AG09319 (cell line): ENCODE data around the gene PTDSS2.

Experiments
- DNase-seq: peaks from one replicate; pipeline ENCODE4 v3.0.0-alpha.2; 2010; ENCODE audit warnings: low read depth; ENCODE audit errors: extremely low read depth
- TF ChIP-seq, protein P1 (sequence below): IDR thresholded peaks from 2 replicates; pipeline ENCODE4 v1.5.1; 2011; ENCODE audit warnings: low read depth, mild to moderate bottlenecking, inconsistent platforms, low read length, moderate library complexity

PTDSS2 gene

DNA sequence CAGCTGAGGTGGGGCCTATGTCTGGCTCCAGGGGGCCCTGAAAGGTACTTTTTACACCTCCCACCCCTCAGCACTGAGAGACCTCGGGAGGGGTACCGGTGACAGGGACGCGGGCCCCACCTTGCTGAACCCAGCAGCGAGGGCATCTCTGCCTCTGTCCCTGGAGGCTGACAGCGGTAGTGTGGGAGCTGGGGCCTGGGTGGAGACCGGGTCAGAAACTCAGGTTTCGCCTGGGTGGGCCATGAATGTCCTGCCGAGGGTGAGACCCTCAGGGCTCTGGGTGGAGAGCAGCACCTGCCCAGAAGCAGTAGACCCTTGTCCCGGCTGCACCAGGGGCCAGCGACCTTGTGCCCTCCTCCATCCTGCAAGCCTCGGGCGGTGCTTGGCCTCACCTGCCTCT lies 22.2 kb downstream of the PTDSS2 start:
- TF ChIP-seq, protein P1, sequence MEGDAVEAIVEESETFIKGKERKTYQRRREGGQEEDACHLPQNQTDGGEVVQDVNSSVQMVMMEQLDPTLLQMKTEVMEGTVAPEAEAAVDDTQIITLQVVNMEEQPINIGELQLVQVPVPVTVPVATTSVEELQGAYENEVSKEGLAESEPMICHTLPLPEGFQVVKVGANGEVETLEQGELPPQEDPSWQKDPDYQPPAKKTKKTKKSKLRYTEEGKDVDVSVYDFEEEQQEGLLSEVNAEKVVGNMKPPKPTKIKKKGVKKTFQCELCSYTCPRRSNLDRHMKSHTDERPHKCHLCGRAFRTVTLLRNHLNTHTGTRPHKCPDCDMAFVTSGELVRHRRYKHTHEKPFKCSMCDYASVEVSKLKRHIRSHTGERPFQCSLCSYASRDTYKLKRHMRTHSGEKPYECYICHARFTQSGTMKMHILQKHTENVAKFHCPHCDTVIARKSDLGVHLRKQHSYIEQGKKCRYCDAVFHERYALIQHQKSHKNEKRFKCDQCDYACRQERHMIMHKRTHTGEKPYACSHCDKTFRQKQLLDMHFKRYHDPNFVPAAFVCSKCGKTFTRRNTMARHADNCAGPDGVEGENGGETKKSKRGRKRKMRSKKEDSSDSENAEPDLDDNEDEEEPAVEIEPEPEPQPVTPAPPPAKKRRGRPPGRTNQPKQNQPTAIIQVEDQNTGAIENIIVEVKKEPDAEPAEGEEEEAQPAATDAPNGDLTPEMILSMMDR = no peak
- DNase-seq = no peak

GRCh38 chr11:472816-473215 lies 22.7 kb downstream of the PTDSS2 start:
- TF ChIP-seq, protein P1 = no peak
- no peak for DNase-seq

DNA sequence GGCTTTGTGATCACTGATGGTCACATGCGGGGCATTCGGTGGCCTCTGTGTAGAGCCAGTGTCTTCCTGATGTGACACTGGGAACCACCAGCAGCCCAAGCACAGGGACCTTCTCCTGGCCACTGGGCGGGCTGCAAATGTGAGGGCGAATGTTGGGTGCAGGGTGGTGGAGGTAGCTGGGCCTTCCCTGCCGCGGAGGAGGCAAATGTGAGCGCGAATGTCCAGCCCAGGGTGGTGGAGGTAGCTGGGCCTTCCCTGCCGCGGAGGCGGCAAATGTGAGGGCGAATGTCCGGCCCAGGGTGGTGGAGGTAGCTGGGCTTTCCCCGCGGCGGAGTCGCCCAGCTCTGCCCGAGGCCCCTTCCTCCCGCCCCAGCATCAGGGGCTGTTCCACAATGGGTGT lies 23.3 kb downstream of the PTDSS2 start:
- DNase-seq = no peak
- TF ChIP-seq, protein P1 = no peak

GRCh38 chr11:473962-474785 lies 24.1 kb downstream of the PTDSS2 start:
- TF ChIP-seq, protein P1 = no peak
- DNase-seq = no peak

DNA sequence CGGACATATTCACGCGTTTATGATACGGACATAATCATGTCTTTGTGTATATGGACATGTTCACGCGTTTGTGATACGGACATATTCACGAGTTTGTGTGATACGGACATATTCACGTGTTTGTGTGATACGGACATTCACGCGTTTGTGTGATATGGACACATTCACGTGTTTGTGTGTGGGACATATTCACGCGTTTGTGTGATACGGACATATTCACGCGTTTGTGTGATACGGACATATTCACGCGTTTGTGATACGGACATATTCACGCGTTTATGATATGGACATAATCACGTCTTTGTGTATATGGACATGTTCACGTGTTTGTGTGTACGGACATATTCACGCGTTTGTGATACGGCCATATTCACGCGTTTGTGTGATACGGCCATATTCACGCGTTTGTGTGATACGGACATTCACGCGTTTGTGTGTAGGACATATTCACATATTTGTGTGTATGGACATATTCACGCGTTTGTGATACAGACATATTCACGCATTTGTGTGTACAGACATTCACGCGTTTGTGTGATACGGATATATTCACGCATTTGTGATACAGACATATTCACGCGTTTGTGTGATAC lies 24.9 kb downstream of the PTDSS2 start:
- TF ChIP-seq, protein P1 = no peak
- DNase-seq = no peak

DNA sequence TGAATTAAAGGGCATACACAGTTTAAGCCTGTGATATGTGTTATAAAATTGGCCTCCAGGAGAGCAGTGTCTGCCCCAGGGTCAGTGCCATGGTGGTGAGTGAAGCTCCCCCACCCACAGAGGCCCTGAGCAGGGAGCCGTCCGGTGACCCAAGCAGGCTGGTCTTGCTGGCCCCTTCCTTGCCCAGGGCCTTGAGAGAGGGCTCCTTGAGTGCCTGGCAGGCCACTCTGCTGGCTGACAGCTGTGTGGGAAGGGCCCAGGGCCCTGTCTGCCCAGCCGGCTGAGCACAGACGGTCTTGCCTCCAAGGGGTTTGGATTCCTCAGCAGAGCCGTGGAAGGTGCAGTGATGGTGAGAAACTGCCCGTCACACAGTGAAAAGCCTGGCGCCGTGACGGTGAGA lies 25.9 kb downstream of the PTDSS2 start:
- TF ChIP-seq, protein P1 = no peak
- no peak for DNase-seq

DNA sequence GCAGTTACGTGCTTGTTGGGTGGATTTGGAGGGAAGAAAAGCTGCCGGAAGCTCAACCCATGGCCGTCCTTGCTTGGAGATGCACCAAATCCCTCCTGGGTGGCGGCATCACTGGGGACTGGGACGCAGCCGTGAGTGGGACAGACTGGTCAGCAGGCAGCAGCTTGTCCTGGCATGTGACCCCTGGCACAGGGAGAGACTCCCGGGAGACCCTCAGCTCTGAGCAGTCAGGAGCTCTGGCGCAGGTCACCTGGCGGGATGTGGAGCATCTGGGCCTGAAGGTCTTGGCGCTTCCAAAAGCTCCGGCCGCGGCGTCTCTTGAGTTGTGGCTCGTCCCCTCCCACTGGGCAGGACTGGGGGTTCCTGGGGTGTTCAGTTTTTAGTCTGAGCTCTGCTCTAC lies 26.3 kb downstream of the PTDSS2 start:
- DNase-seq = no peak
- TF ChIP-seq, protein P1 = no peak
